IPS-15b (cell line): Measurements from ENCODE around the gene TMEM30A.

Experiments
- H3K27me3 ChIP-seq: one replicate; pipeline ENCODE4 v1.6.1; 2013; ENCODE audit warnings: low read length; ENCODE audit not compliant: control insufficient read depth, insufficient read depth
- H3K36me3 ChIP-seq: one replicate; pipeline ENCODE4 v1.6.1; 2013; ENCODE audit warnings: low read length; ENCODE audit not compliant: control insufficient read depth, insufficient read depth
- H3K4me1 ChIP-seq: one replicate; pipeline ENCODE4 v1.6.1; 2013; ENCODE audit warnings: mild to moderate bottlenecking, low read length; ENCODE audit not compliant: control insufficient read depth, insufficient read depth
- H3K4me3 ChIP-seq: one replicate; pipeline ENCODE4 v1.5.1; 2013; ENCODE audit warnings: low read depth, low read length
- H3K9ac ChIP-seq: one replicate; pipeline ENCODE4 v1.6.1; 2013; ENCODE audit warnings: low read depth, mild to moderate bottlenecking, low read length
- H3K9me3 ChIP-seq: one replicate; pipeline ENCODE4 v1.6.1; 2013; ENCODE audit warnings: mild to moderate bottlenecking, low read length; ENCODE audit not compliant: control insufficient read depth, insufficient read depth

The TMEM30A gene

DNA sequence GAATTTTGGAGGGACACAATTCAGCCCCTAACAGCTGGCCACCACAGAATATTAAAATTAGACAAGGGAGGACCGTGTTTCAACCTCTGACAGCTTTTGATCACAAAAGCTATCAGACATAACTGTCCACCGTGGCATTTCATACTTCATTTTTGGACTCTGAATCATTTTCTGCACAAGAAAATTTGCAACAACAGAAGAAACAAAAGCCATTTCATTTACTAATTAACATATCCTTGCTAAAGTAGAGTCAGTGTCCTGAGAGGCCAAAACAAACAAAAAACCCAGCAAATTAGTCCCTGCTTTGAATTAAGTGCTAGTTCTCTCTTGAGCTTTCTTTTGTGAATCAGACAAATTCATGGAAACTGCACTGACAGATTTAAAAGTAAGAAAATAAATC lies 61.2 kb downstream of the TMEM30A start:
- Histone ChIP-seq H3K4me3 (no peak overlapping the region), H3K27me3 (no peaks in the 10 kb centered on the region), H3K36me3 (no peaks in the 10 kb centered on the region), H3K4me1 (peaks cover 5% of the 10 kb centered on the region), H3K9me3 (no peaks in the 10 kb centered on the region), H3K9ac (no peak overlapping the region)

DNA sequence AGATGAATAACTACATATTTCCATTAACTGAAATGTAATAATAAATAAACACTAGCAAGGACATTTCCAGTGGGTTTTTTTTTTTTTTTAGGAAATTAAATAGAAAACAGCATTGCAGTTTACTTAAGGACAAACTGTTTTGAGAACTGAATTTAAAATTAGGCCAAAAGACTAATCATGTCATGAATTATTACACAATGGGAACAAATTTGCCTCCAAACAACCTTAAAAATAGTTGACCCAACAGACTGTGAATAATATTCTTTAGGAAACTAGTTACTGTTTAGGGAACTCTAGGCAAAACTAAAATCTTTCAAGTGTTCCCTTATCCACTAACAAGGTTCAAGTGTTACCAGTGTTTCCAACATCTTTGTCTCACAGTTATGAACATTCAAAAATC lies 62.3 kb downstream of the TMEM30A start:
- H3K27me3 ChIP-seq: no peaks in the 10 kb centered on the region
- H3K9ac ChIP-seq: no peak overlapping the region
- H3K4me1 ChIP-seq: peaks cover 5% of the 10 kb centered on the region
- H3K36me3 ChIP-seq: no peaks in the 10 kb centered on the region
- no peak overlapping the region for H3K4me3 ChIP-seq
- no peaks in the 10 kb centered on the region for H3K9me3 ChIP-seq

DNA sequence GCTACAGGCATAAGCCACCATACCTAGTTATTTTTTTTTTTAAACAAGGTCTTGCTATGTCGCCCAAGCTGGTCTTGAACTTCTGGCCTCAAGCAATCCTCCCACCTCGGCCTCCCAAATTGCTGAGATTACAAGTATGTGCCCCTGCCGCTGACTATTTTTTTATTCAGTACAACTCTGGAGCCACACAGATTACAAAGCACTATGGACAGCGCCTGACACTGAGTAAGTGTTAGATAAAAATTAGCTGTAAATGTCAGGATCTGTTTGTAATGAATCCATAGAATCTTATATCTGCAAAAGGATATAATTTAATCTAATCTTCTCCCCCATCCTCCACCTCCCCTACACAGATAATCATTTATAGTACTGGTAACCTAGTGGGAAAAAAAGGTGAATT lies 63.5 kb downstream of the TMEM30A start:
- H3K9ac ChIP-seq: no peak overlapping the region

DNA sequence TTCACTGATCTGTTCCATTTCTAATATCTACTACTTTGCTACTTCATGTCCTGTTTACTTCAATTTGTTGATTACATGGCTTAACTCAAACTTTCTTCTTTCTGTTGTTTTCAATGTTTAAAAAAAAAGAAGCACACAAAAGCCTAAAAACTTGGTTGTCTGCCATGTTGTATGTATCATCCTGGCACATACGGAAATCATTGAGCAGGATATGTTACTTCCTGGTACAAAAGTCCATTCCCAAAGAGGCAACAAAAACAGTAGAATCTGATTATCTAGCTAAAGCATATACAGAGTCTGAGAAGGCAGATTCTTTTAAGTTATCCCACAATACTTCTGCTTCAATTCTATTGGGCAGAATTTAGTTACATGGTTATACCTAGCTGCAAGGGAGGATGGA lies 64.2 kb downstream of the TMEM30A start:
- no peaks in the 10 kb centered on the region for H3K36me3 ChIP-seq
- no peak overlapping the region for H3K4me3 ChIP-seq
- H3K4me1 ChIP-seq: peaks cover 3% of the 10 kb centered on the region
- no peaks in the 10 kb centered on the region for H3K27me3 ChIP-seq
- no peak overlapping the region for H3K9ac ChIP-seq
- no peaks in the 10 kb centered on the region for H3K9me3 ChIP-seq

More for the DNA sequence above, 63.5 kb downstream of the TMEM30A start:
- H3K4me3 ChIP-seq: no peak overlapping the region
- no peaks in the 10 kb centered on the region for H3K36me3 ChIP-seq
- H3K27me3 ChIP-seq: no peaks in the 10 kb centered on the region
- H3K4me1 ChIP-seq: peaks cover 3% of the 10 kb centered on the region
- H3K9me3 ChIP-seq: no peaks in the 10 kb centered on the region

DNA sequence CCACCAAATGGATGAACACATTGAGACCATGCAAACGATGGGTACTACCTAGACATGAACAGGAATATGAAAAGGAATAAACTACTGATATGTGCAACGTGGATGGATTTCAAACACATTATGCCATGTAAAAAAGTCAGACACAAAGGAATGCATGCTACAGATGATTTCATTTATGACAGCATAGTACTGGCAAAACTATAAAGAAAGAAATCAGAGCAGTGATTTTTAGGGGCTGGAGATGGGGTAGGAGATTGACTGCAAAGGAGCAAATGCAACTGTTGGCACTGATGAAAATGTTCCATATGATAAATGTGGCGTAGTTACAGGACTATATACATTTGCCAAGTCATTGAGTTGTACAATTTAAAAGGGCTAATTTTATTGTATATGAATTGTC lies 65.3 kb downstream of the TMEM30A start:
- Histone ChIP-seq H3K27me3 (no peaks in the 10 kb centered on the region), H3K4me3 (no peak overlapping the region), H3K36me3 (no peaks in the 10 kb centered on the region), H3K4me1 (peaks cover 3% of the 10 kb centered on the region), H3K9me3 (no peaks in the 10 kb centered on the region), H3K9ac (no peak overlapping the region)

GRCh38 chr6:75217193-75217592 lies 67.4 kb downstream of the TMEM30A start:
- Histone ChIP-seq H3K36me3 (no peaks in the 10 kb centered on the region), H3K27me3 (no peaks in the 10 kb centered on the region), H3K4me1 (peaks cover 3% of the 10 kb centered on the region), H3K9ac (no peak overlapping the region), H3K9me3 (no peaks in the 10 kb centered on the region), H3K4me3 (no peak overlapping the region)

DNA sequence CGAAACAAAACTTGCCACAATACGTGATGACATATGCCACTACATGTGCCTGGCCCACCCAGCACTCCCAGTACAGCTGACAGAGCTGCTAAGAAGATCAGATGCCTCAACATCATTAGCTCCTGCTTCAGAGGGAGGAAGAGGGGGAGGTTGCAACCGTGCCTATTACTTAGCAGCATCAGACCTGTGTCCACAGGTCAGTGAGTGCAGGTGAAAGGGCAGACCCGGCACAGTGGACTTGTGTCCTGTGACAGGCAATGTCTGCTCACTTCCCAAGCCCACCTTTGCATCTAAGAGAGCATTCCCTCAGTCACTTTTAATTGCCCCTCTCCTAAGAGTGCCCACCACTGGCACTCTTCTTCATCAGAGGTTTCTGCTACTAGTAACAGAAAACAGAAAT lies 69.3 kb downstream of the TMEM30A start:
- no peaks in the 10 kb centered on the region for H3K36me3 ChIP-seq
- no peaks in the 10 kb centered on the region for H3K9me3 ChIP-seq
- H3K4me3 ChIP-seq: no peak overlapping the region
- H3K4me1 ChIP-seq: peaks cover 5% of the 10 kb centered on the region
- H3K27me3 ChIP-seq: no peaks in the 10 kb centered on the region
- H3K9ac ChIP-seq: no peak overlapping the region

DNA sequence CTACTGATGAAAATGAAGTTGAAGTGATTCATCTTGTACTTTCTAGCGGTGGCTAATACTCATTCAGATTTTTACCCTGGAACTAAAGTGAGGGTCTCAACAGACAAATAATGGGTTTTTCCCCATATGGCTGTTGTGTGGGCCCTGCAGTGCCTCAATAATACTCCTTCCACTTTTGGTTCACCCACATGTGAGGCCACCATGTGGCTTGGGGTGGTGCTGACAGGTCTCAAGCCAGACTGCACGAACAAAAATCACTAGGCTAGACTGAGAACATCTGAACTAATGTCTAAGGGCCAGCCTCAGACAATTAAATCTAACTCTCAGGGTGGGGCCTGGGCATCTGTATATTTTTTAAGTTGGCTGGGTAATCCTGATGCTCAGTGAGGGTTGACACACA lies 70.9 kb downstream of the TMEM30A start:
- Histone ChIP-seq H3K9ac (no peak overlapping the region), H3K27me3 (peaks cover 12% of the 10 kb centered on the region), H3K9me3 (no peaks in the 10 kb centered on the region), H3K4me1 (peaks cover 6% of the 10 kb centered on the region), H3K36me3 (no peaks in the 10 kb centered on the region), H3K4me3 (no peak overlapping the region)

DNA sequence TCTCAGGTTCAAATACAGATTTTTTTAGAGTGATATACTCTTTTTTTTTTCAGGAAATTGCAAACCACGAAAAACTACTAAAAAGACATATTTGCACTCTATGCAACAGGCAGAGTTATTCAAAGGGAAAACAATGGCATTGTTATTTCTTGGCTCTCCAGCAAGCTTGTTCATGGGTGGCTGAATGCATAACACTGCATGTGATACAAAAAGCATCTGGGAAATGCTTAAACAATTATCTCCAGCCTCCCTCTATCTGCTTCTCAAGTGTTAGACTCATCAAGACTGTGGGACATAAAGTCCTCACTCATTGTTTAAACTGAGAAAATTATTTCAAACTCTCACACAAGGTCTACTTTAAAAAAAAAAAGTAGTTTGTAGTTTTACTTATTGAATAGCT lies 71.5 kb downstream of the TMEM30A start:
- H3K4me1 ChIP-seq: peaks cover 12% of the 10 kb centered on the region

DNA sequence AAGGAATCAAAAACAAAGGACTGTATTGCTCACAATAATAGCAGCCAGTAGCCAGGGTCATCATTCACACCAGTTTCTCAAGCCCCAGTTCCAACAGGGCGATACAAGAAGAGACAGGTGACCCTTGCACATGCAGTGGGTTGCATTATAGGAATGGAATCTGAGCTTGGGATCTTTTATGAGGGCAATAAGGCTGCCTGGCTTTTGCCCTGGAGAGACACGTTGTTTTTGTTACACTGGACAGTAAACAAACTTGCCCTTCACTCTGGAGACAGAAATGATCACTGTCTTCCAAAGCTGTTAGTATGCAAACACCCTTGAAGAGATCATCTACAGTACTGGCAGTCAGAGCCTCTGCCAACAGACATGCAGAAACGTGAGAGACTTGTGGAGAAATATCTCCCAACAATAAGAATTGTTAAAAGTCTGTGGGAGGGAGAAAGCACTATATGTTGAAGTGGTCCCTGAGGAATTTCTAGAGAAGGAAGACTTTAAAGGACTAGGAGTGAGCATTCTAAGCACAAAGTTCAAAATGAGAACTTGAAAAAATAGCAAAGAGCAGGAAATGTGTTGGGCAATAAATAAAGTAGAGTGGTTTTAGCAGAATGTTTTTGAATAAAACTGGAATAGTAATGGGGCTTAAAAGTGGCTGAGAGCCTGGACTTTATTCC lies 72.5 kb downstream of the TMEM30A start:
- peaks cover 12% of the 10 kb centered on the region for H3K4me1 ChIP-seq
- no peaks in the 10 kb centered on the region for H3K9me3 ChIP-seq
- peaks cover 29% of the 10 kb centered on the region for H3K27me3 ChIP-seq
- no peaks in the 10 kb centered on the region for H3K36me3 ChIP-seq
- no peak overlapping the region for H3K4me3 ChIP-seq
- no peak overlapping the region for H3K9ac ChIP-seq

More for the DNA sequence above, 71.5 kb downstream of the TMEM30A start:
- Histone ChIP-seq H3K27me3 (peaks cover 18% of the 10 kb centered on the region), H3K4me3 (no peak overlapping the region), H3K36me3 (no peaks in the 10 kb centered on the region), H3K9ac (no peak overlapping the region), H3K9me3 (no peaks in the 10 kb centered on the region)

DNA sequence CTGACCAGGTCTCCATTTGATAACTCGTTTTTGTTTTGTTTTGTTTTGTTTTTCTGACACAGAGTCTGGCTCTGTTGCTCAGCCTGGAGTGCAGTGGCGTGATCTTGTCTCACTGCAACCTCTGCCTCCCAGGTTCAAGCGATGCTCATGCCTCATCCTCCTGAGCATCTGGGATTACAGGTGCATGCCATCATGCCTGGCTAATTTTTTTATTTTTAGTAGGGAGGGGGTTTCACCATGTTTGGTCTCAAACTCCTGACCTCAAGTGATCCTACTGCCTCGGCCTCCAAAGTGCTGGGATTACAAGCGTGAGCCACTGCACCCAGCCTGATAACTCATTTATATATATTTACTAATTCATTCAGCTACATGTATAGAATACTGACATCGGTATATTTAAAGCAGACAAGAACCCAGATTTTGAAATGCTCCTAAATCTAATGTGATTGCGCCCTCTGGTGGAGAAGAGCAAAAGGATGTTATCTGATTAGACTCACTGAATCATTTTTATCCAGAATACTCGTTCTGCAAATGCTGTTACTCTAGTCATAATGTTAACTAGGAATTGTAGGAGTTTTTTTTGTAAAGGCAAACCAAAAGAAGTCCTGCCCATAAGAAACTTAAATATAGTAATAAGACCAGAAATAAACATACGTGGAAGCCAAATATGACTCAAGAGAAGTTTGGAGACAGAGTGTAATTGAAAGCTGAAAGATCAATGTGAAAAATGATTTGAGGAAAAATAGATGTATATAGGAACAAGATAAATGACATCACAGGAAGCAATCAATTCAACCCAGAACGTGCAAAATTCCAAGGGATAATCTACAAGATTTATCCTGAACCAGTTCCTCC lies 73.5 kb downstream of the TMEM30A start:
- peaks cover 15% of the 10 kb centered on the region for H3K4me1 ChIP-seq
- no peaks in the 10 kb centered on the region for H3K36me3 ChIP-seq
- H3K27me3 ChIP-seq: peaks cover 38% of the 10 kb centered on the region
- no peaks in the 10 kb centered on the region for H3K9me3 ChIP-seq
- no peak overlapping the region for H3K9ac ChIP-seq
- no peak overlapping the region for H3K4me3 ChIP-seq

DNA sequence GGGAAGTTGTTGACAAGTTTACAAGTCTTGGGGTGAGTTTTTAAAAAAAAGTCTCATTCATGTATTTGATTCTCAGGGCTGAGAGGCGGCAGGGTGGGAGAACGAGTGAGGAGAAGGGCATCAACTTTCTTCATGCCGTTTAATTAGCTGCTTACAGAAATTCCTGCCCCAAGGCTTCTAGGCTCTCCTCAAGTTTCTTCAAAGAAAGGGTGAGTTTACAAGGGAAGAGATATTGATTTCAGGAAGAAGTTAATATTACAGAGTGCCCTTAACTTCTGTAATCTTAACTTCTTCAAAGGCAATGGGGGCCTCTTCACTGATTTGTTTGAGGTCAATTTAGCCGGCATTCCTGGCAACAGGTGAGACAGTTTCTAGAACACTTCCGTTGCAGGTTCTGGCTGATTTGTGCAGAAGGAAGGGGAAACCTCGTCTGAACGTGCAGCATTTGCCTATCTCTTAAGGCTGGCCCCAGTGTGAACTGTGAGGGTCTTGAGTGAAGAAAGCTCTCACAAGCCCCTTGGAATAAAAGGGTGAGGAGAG lies 75.3 kb downstream of the TMEM30A start:
- peaks cover 57% of the 10 kb centered on the region for H3K27me3 ChIP-seq
- H3K9ac ChIP-seq: no peak overlapping the region
- H3K36me3 ChIP-seq: no peaks in the 10 kb centered on the region
- peaks cover 15% of the 10 kb centered on the region for H3K4me1 ChIP-seq
- no peaks in the 10 kb centered on the region for H3K9me3 ChIP-seq
- H3K4me3 ChIP-seq: no peak overlapping the region
